Stimulated activated CD8-positive, alpha-beta memory T cell treated with anti-CD3 and anti-CD28 coated beads, Interleukin-12 subunit alpha, Interleukin-12 subunit beta, amount 100 ng/mL, for 1 hour (primary cell): Measurements from ENCODE around the gene DCST2.

ENCODE experiments used
- DNase-seq: peaks from one replicate; pipeline ENCODE4 v3.0.0-alpha.2; 2020; ENCODE audit warnings: low read depth

The DCST2 gene

GRCh38 chr1:155033524-155033923 lies at the start of gene DCST2, which contains the start of gene DCST1:
TSS of gene DCST2 (minus strand) at chr1:155033781. CDS start at chr1:155033701, 80 bp downstream.
TSS of gene DCST1 (plus strand) at chr1:155033824. CDS start at chr1:155034037, 213 bp downstream.
- DNase-seq, result no peak

- no peak for DNase-seq
Observed at GRCh38 chr1:155083052-155083541, 49.5 kb upstream of the DCST2 start.

GRCh38 chr1:155082301-155083051 lies 48.9 kb upstream of the DCST2 start:
- DNase-seq, result no peak

GRCh38 chr1:155081472-155082300 lies 48.1 kb upstream of the DCST2 start:
- no peak for DNase-seq

GRCh38 chr1:155080312-155081228 lies 47.0 kb upstream of the DCST2 start:
- DNase-seq, result no peak

- DNase-seq, result no peak
Observed at GRCh38 chr1:155079487-155080311, 46.1 kb upstream of the DCST2 start.

- no peak for DNase-seq
Observed at GRCh38 chr1:155079210-155079486, 45.6 kb upstream of the DCST2 start.

GRCh38 chr1:155078469-155079209 lies 45.1 kb upstream of the DCST2 start, which contains the start of gene EFNA3:
TSS of gene EFNA3 (plus strand) at chr1:155078837. CDS start at chr1:155078942, 105 bp downstream.
- DNase-seq, result peak; percentile 45

- DNase-seq, result no peak
Observed at GRCh38 chr1:155077758-155078445, 44.3 kb upstream of the DCST2 start.

GRCh38 chr1:155077346-155077745 lies 43.8 kb upstream of the DCST2 start:
- no peak for DNase-seq

GRCh38 chr1:155076371-155076770 lies 42.8 kb upstream of the DCST2 start:
- no peak for DNase-seq

- no peak for DNase-seq
Observed at GRCh38 chr1:155075535-155075934, 42.0 kb upstream of the DCST2 start.

GRCh38 chr1:155073377-155074242 lies 40.0 kb upstream of the DCST2 start:
- no peak for DNase-seq

- DNase-seq, result no peak
Observed at GRCh38 chr1:155072531-155073289, 39.1 kb upstream of the DCST2 start.

GRCh38 chr1:155071701-155072100 lies 38.1 kb upstream of the DCST2 start:
- no peak for DNase-seq

- DNase-seq, result peak; percentile 58
Observed at GRCh38 chr1:155070721-155071569, 37.4 kb upstream of the DCST2 start.

GRCh38 chr1:155070158-155070621 lies 36.6 kb upstream of the DCST2 start:
- DNase-seq, result no peak
